GM18498 (cell line): Measurements from ENCODE around the gene NINJ2.
"Not testable (repeated sequence)": the region's sequence is repeated elsewhere in the genome, so short reads cannot be mapped to it uniquely, and the experiment has no call there.

Experiments
- ATAC-seq: cut with Tn5 transposase; IDR thresholded peaks from one replicate; pipeline ENCODE4 v1.9.1; 2021; ENCODE audit warnings: mild to moderate bottlenecking, moderate library complexity; ENCODE audit not compliant: unreplicated experiment

NINJ2 gene

GRCh38 chr12:642633-643474 is 20.4 kb downstream of the NINJ2 start:
- peak; percentile 71 for ATAC-seq

GRCh38 chr12:641321-641720 is 21.9 kb downstream of the NINJ2 start:
- ATAC-seq: not testable (repeated sequence)

- ATAC-seq: no peak
Measured at GRCh38 chr12:640773-641172, 22.5 kb downstream of the NINJ2 start.

GRCh38 chr12:639988-640387 is 23.3 kb downstream of the NINJ2 start:
- no peak for ATAC-seq

GRCh38 chr12:639566-639965 is 23.7 kb downstream of the NINJ2 start:
- no peak for ATAC-seq

GRCh38 chr12:638953-639557 is 24.2 kb downstream of the NINJ2 start:
- ATAC-seq: no peak

GRCh38 chr12:636632-637031 is 26.6 kb downstream of the NINJ2 start:
- ATAC-seq: no peak

- no peak for ATAC-seq
Measured at GRCh38 chr12:633731-634130, 29.5 kb downstream of the NINJ2 start.

GRCh38 chr12:632102-632696 is 31.0 kb downstream of the NINJ2 start:
- ATAC-seq: no peak

GRCh38 chr12:630656-631632 is 32.3 kb downstream of the NINJ2 start:
- peak; percentile 93 for ATAC-seq

GRCh38 chr12:628742-629078 is 34.5 kb downstream of the NINJ2 start:
- not testable (repeated sequence) for ATAC-seq

- ATAC-seq: no peak
Measured at GRCh38 chr12:627863-628741, 35.1 kb downstream of the NINJ2 start.

GRCh38 chr12:627285-627684 is 36.0 kb downstream of the NINJ2 start:
- ATAC-seq: no peak

GRCh38 chr12:625998-626397 is 37.2 kb downstream of the NINJ2 start:
- ATAC-seq: no peak

- ATAC-seq: no peak
Measured at GRCh38 chr12:623865-624372, 39.3 kb downstream of the NINJ2 start.

- no peak for ATAC-seq
Measured at GRCh38 chr12:623172-623864, 39.9 kb downstream of the NINJ2 start.

- no peak for ATAC-seq
Measured at GRCh38 chr12:622416-622815, 40.8 kb downstream of the NINJ2 start.

GRCh38 chr12:619346-619745 is 43.9 kb downstream of the NINJ2 start:
- no peak for ATAC-seq

GRCh38 chr12:618605-619004 is 44.6 kb downstream of the NINJ2 start:
- no peak for ATAC-seq
